ENCODE results near the gene PDZRN4.

PDZRN4 gene

DNA sequence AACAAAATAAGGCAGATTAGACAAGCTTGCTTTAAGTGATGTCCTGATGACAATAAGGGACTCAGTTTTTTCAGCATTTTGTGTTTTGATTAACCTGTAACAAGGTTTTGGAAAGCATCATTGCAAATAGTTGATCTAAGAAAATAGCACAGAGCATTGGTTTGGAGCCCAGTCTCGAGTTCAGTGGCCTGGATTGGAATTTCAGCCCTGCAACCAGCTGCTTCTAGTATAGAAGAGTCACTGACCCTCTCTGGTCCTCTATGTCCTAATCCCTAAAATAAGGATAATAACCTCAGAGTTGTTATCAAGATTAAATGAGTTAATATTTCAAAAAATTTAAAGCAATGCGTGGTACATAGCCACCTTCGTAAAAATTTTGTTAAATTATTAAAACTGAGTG lies 25.5 kb downstream of the PDZRN4 start:
- no peak overlapping the region for H3K27ac ChIP-seq

DNA sequence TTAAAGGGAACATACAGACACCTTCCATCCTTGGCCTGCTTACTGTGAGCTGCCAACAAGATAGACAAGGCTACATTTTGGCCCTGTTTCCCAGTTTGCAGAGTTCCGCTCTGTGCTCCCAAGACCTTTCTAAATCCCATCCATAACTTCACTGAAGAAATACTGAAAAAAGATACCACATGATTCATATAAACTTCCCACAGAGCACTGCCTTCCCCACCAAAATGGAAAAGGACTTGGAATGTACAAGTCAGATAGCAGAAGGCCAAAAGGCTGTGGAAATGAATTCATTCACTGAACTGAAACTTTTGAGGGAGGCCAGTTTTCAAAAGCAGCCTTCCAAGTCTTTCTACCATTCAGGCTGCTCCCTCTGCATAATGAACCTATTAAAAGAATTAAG lies 29.6 kb downstream of the PDZRN4 start:
- H3K27ac ChIP-seq: no peak overlapping the region
- TF ChIP-seq, protein P1, sequence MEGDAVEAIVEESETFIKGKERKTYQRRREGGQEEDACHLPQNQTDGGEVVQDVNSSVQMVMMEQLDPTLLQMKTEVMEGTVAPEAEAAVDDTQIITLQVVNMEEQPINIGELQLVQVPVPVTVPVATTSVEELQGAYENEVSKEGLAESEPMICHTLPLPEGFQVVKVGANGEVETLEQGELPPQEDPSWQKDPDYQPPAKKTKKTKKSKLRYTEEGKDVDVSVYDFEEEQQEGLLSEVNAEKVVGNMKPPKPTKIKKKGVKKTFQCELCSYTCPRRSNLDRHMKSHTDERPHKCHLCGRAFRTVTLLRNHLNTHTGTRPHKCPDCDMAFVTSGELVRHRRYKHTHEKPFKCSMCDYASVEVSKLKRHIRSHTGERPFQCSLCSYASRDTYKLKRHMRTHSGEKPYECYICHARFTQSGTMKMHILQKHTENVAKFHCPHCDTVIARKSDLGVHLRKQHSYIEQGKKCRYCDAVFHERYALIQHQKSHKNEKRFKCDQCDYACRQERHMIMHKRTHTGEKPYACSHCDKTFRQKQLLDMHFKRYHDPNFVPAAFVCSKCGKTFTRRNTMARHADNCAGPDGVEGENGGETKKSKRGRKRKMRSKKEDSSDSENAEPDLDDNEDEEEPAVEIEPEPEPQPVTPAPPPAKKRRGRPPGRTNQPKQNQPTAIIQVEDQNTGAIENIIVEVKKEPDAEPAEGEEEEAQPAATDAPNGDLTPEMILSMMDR (conservative IDR thresholded peaks at IDR 0.05): no peak

More for the DNA sequence above, 25.5 kb downstream of the PDZRN4 start:
- TF ChIP-seq, protein P1 (conservative IDR thresholded peaks at IDR 0.05): no peak

DNA sequence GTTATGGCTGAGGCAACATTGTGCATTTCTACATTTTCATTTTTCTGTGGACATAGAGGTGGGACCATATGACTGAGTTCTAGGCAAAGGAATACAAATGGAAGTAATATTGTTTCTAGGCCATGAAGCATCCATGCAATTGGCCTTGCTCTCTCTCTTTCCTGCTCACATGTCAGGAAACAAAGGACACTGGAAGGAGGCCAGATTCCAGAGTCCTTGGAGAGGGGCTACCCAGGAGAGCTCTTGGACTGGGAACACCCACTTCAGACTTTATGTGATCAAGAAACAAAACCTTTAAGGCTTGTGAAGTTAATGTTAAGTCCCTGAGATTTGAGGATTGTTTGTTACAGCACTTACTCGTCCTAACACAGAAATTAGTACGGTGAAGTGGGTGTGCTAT lies 32.8 kb downstream of the PDZRN4 start:
- TF ChIP-seq, protein P1 (conservative IDR thresholded peaks at IDR 0.05): no peak
- no peak overlapping the region for H3K27ac ChIP-seq

DNA sequence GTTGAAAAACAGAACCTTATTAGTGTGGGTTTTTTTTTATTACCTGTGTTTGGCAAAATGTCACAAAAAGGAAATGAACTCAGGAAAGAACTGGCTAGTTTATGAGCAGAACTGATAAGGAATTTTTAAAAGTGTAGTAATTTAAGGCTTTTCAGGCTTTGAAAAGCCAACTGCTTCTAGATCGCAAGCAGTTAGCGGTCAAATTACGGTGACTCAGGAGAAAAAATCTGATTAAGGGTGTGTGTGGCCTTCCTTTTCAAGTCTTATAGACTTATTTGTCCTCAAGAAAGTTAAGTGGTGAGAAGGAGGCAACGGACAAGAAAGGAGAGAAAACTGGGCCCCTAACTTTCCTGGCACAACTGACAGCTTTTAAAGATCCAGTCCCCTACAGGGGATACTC lies 33.4 kb downstream of the PDZRN4 start:
- TF ChIP-seq, protein P1 (conservative IDR thresholded peaks at IDR 0.05): no peak
- H3K27ac ChIP-seq: no peak overlapping the region

DNA sequence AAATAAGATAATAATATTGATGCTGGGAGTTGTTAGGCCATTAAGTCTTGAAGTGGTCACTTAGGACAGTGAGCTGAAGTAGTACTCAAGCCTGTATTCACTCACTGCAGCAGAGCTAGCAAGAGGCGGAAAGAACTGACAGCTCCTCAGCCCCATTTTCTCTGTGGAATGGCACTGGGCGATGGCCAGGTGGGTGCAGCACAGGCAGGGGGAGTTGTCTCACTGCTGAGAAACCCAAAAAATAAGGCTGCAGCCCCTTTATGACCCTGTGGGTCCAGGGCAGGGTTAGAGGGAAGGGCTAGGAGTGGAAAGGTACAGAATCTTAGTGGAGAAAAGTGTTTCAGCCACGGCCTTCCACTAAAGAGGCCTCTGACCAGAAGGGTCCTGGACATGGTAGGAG lies 35.5 kb downstream of the PDZRN4 start:
- no peak overlapping the region for H3K27ac ChIP-seq
- TF ChIP-seq, protein P1 (conservative IDR thresholded peaks at IDR 0.05): no peak

DNA sequence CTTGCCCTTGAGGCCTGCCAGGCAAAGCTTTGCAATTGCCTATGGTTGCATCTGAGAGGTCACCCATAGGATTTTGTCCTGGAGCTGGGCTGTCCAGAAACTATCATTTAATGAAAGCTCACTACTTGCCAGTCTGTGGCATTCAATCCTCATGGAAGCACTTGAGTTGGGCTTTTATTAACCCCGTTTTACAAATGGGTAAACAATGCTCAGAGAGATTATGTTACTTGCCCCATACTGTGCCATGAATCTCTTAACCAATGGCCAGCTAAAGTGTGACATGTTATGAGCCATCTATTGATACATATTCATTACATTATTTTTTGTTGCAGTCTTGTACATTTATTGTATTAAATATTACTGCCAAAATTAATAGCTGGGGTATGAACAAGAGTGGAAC lies 35.9 kb downstream of the PDZRN4 start:
- no peak overlapping the region for H3K27ac ChIP-seq
- TF ChIP-seq, protein P1 (conservative IDR thresholded peaks at IDR 0.05): no peak

DNA sequence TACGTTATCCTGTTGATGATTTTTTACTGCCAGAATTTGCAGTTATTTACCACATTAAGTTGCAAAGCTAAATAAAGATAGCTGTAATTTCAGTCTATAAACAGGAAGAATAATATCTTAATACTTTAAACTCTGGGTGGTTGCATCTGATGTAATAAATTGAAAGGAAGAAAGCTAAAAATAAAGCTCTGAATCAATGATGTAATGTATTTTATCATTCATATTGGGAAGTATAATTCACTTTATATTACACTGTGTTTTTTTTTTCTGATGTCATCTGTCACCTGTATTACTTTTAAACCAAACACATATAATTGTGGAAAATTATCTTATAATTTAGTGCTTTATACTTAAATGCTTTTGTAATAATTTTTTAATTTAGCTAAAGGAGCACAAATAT lies 37.1 kb downstream of the PDZRN4 start:
- TF ChIP-seq, protein P1 (conservative IDR thresholded peaks at IDR 0.05): no peak
- H3K27ac ChIP-seq: no peak overlapping the region
